CD4-positive, alpha-beta T cell (primary cell): ENCODE results near the gene RUFY3. TPM values are rescaled to one million over a fixed set of nuclear protein-coding genes. Genes with fewer than 3 reads are reported as not detected.

Experiments used
- ATAC-seq: fragments of 200-7000 bp; cut with Tn5 transposase; one replicate; pipeline ENCODE4 v1.10.0; 2022; ENCODE audit warnings: mild to moderate bottlenecking; ENCODE audit not compliant: poor library complexity
- CTCF ChIA-PET: fragments of 350-600 bp; sonication (Branson Sonifier 250); formaldehyde crosslinking; loops from one replicate; lab custom pipeline; 2021; ENCODE audit warnings: antibody characterized with exemption, inconsistent platforms; lab: Charles Lee
- POLR2A ChIA-PET: fragments of 350-600 bp; sonication (Branson Sonifier 250); formaldehyde crosslinking; loops from one replicate; lab custom pipeline; 2021; ENCODE audit warnings: antibody characterized with exemption, inconsistent platforms; lab: Charles Lee
- DNase-seq, 14 experiments: peaks; one replicate each; pipeline ENCODE4 v3.0.0-alpha.2; 2013 to 2020; ENCODE audit warnings: mixed read lengths in 2 of 14
- H3K27ac ChIP-seq, 2 donors: one replicate each; pipeline versions ENCODE4 v1.5.1 to v1.7.0; 2013; ENCODE audit warnings: low read length in 2 of 2, low read depth in 1 of 2, mild to moderate bottlenecking in 1 of 2
- H3K27me3 ChIP-seq, 2 experiments: 1 replicate in 1 of 2; 2 replicates in 1 of 2; pipeline versions ENCODE4 v1.6.1 to v1.7.0; 2013; ENCODE audit warnings: low read length in 2 of 2, control low read depth in 1 of 2, mild to moderate bottlenecking in 1 of 2, moderate library complexity in 1 of 2; ENCODE audit not compliant: insufficient read depth in 2 of 2, control insufficient read depth in 1 of 2
- H3K36me3 ChIP-seq: one replicate; pipeline ENCODE4 v1.6.1; 2013; ENCODE audit warnings: low read length, control low read depth; ENCODE audit not compliant: insufficient read depth
- H3K4me1 ChIP-seq: one replicate; pipeline ENCODE4 v1.6.1; 2013; ENCODE audit warnings: low read length, control low read depth; ENCODE audit not compliant: insufficient read depth
- H3K4me3 ChIP-seq: one replicate; pipeline ENCODE4 v1.5.1; 2013; ENCODE audit warnings: mild to moderate bottlenecking, low read length, moderate library complexity
- H3K9me3 ChIP-seq, 2 experiments: 1 replicate in 1 of 2; 2 replicates in 1 of 2; pipeline versions ENCODE4 v1.6.1 to v1.7.0; 2013; ENCODE audit warnings: low read length in 2 of 2, mild to moderate bottlenecking in 2 of 2, control low read depth in 1 of 2, moderate library complexity in 1 of 2; ENCODE audit not compliant: control insufficient read depth in 1 of 2, insufficient read depth in 1 of 2
- H3K27ac Mint-ChIP-seq: one replicate; pipeline ENCODE4 v1.8.0; 2020; ENCODE audit warnings: mixed read lengths
- H3K27me3 Mint-ChIP-seq: one replicate; pipeline ENCODE4 v1.8.0; 2021; ENCODE audit warnings: mixed read lengths
- H3K36me3 Mint-ChIP-seq: one replicate; pipeline ENCODE4 v1.8.0; 2021; ENCODE audit warnings: low read depth, mixed read lengths
- H3K4me1 Mint-ChIP-seq: one replicate; pipeline ENCODE4 v1.8.0; 2021; ENCODE audit warnings: low read depth, mixed read lengths
- H3K4me3 Mint-ChIP-seq: one replicate; pipeline ENCODE4 v1.8.0; 2020; ENCODE audit warnings: mild to moderate bottlenecking, mixed read lengths
- H3K9me3 Mint-ChIP-seq: one replicate; pipeline ENCODE4 v1.8.0; 2020; ENCODE audit warnings: mixed read lengths
- intact Hi-C, 2 experiments: fragments of 100-400 bp; cut with DNase I in 1 of 2; cut with micrococcal nuclease in 1 of 2; formaldehyde crosslinking; loops; one replicate each; pipeline versions ENCODE4 v1.15.1 to v1.9.0; 2023 to 2025; cut with DNase I, micrococcal nuclease
- total RNA-seq, 174 experiments: library from RNA in 2 of 174; stranded (reverse) in 2 of 174; gene quantifications; one replicate each; pipeline ENCODE4 v1.2.3 and lab custom pipeline; 2021 to 2026
- TF ChIP-seq, protein P1 (sequence below): fragments of 200-600 bp; IDR thresholded peaks from one replicate; pipeline ENCODE4 v1.8.0; 2022; ENCODE audit warnings: antibody characterized with exemption, mild to moderate bottlenecking

Gene RUFY3
- total RNA-seq, 2 experiments from 2014 or later, result 18.0 to 18.1 TPM

DNA sequence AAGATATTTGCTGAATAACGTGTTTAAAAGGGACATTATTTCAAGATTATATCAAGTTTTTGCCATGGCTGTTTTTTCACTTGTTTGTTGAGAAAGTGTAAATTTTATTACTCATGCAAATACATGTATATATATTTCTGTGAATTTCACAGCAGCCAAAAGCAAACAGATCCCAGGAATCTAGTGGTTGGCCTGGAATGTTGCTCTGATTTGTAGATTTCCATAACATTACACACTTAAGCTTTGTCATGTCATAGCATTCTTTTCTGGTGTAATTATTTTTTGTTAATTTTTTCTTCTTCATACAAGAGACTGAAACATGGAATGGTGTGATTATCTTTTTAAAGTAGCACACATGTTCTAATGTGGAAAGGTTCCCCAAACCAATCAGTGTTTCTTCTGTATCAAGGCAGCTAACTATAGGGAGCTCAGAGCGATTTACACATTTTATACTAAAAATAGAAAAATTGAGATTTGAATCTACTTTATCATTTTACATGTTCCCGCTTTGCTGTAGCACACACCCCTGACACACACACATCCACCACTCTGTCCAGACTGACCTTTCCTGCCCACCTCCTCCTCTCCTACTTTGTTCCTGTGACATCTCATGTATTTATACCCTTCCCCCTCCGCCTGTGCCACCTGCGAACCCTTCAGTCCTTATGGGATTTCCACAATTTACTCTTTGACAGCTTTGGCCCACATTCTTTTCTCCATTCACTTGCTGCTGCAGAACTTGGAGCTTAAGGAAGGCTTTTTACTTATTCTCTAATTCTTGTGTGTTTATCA lies 20.3 kb downstream of the RUFY3 start:
- Mint-ChIP-seq H3K27ac (no peak overlapping the region), H3K36me3 (no peaks in the 10 kb centered on the region), H3K4me1 (peaks cover 28% of the 10 kb centered on the region), H3K9me3 (no peaks in the 10 kb centered on the region), H3K27me3 (no peaks in the 10 kb centered on the region), H3K4me3 (no peak overlapping the region)
- TF ChIP-seq, protein P1, sequence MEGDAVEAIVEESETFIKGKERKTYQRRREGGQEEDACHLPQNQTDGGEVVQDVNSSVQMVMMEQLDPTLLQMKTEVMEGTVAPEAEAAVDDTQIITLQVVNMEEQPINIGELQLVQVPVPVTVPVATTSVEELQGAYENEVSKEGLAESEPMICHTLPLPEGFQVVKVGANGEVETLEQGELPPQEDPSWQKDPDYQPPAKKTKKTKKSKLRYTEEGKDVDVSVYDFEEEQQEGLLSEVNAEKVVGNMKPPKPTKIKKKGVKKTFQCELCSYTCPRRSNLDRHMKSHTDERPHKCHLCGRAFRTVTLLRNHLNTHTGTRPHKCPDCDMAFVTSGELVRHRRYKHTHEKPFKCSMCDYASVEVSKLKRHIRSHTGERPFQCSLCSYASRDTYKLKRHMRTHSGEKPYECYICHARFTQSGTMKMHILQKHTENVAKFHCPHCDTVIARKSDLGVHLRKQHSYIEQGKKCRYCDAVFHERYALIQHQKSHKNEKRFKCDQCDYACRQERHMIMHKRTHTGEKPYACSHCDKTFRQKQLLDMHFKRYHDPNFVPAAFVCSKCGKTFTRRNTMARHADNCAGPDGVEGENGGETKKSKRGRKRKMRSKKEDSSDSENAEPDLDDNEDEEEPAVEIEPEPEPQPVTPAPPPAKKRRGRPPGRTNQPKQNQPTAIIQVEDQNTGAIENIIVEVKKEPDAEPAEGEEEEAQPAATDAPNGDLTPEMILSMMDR, result no peak
- no peak for ATAC-seq
- no peaks in the 10 kb centered on the region for H3K36me3 ChIP-seq
- H3K4me1 ChIP-seq, result peaks cover 10% of the 10 kb centered on the region
- DNase-seq, result no peak
- intact Hi-C loops, result no loop called here
- no peak overlapping the region for H3K4me3 ChIP-seq
- no peaks in the 10 kb centered on the region for H3K9me3 ChIP-seq
- no peak overlapping the region for H3K27ac ChIP-seq
- POLR2A ChIA-PET, result no interaction called here
- no peaks in the 10 kb centered on the region for H3K27me3 ChIP-seq
- CTCF ChIA-PET, result interaction anchor here (1.5 kb wide), 1 partner anchor 20 kb away, joined by 3 read pairs; the partner anchor contains the start of gene RUFY3

DNA sequence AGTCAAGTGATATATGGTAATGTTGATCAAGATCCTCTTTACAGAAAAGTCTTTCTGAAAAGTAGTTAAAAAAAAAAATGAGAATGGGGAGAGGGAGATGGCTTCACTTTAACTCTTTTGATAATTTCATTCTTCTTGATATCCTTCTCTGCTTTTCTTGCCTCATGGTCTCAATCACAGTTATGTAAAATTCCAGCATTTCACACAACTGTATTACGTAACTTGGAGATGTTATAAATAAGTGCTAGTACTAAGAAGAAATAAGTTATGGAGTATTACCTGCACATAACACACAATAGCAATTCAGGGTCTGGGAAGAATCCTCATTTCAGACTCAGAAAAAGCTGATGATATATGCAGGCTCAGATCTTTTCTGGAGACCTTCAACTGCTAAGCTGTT lies 22.0 kb downstream of the RUFY3 start:
- no peak overlapping the region for H3K27ac Mint-ChIP-seq
- DNase-seq (no peak), ATAC-seq (no peak)
- H3K4me1 Mint-ChIP-seq, result peaks cover 22% of the 10 kb centered on the region
- intact Hi-C loops, result no loop called here
- TF ChIP-seq, protein P1, result no peak
- H3K27me3 Mint-ChIP-seq, result no peaks in the 10 kb centered on the region
- Histone ChIP-seq H3K27ac (no peak overlapping the region), H3K4me3 (no peak overlapping the region), H3K27me3 (no peaks in the 10 kb centered on the region), H3K4me1 (no peaks in the 10 kb centered on the region), H3K9me3 (no peaks in the 10 kb centered on the region), H3K36me3 (no peaks in the 10 kb centered on the region)
- H3K36me3 Mint-ChIP-seq, result no peaks in the 10 kb centered on the region
- CTCF ChIA-PET, result interaction anchor here (2.0 kb wide), 1 partner anchor 9 kb away, joined by 7 read pairs; no protein-coding TSS in a partner anchor
- H3K9me3 Mint-ChIP-seq, result no peaks in the 10 kb centered on the region
- no peak overlapping the region for H3K4me3 Mint-ChIP-seq
- POLR2A ChIA-PET, result interaction anchor here (0.8 kb wide), 1 partner anchor 38 kb away, joined by 3 read pairs; no protein-coding TSS in a partner anchor

DNA sequence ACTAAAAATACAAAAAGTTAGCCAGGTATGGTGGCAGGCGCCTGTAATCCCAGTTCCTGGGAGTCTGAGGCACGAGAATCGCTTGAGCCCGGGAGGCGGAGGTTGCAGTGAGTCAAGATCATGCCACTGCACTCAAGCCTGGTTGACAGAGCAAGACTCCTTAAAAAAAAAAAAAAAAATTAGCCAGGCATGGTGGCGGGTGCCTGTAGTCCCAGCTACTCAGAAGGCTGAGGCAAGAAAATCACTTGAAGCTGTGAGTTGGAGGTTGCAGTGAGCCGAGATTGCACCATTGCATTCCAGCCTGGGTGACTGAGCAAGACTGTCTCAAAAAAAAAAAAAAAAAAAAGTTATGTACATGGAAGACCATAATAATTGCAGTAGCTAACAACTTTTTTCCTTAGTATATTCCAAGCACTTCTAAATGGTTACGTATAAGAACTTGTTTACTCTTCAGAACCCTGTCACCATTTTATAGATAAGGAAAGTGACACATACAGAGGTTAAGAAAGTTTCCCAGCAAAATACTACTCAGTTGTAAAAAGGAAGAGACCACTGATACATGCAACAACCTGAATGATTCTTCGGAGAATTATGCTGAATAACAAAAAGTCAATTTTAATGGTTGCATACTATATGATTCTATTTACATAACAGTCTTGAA lies 24.5 kb downstream of the RUFY3 start:
- no peaks in the 10 kb centered on the region for H3K36me3 ChIP-seq
- H3K4me1 Mint-ChIP-seq, result peaks cover 18% of the 10 kb centered on the region
- ATAC-seq, result no peak
- H3K27me3 Mint-ChIP-seq, result no peaks in the 10 kb centered on the region
- TF ChIP-seq, protein P1, result no peak
- no peak overlapping the region for H3K27ac ChIP-seq
- no peaks in the 10 kb centered on the region for H3K9me3 Mint-ChIP-seq
- no peak overlapping the region for H3K4me3 ChIP-seq
- H3K4me1 ChIP-seq, result no peaks in the 10 kb centered on the region
- no peaks in the 10 kb centered on the region for H3K27me3 ChIP-seq
- H3K27ac Mint-ChIP-seq, result no peak overlapping the region
- POLR2A ChIA-PET, result interaction anchor here (0.7 kb wide), 1 partner anchor 31 kb away, joined by 3 read pairs; no protein-coding TSS in a partner anchor
- CTCF ChIA-PET, result no interaction called here
- H3K9me3 ChIP-seq, result no peaks in the 10 kb centered on the region
- no peak overlapping the region for H3K4me3 Mint-ChIP-seq
- intact Hi-C loops, result no loop called here
- no peaks in the 10 kb centered on the region for H3K36me3 Mint-ChIP-seq
- no peak for DNase-seq
